ENCODE data around the gene FGD5. TPM values are rescaled to one million over a fixed set of nuclear protein-coding genes. Genes with fewer than 3 reads are reported as not detected.

Gene FGD5
- total RNA-seq, 4 donors from 2014 or later: 3.8 to 10.2 (median 7.6) TPM

DNA sequence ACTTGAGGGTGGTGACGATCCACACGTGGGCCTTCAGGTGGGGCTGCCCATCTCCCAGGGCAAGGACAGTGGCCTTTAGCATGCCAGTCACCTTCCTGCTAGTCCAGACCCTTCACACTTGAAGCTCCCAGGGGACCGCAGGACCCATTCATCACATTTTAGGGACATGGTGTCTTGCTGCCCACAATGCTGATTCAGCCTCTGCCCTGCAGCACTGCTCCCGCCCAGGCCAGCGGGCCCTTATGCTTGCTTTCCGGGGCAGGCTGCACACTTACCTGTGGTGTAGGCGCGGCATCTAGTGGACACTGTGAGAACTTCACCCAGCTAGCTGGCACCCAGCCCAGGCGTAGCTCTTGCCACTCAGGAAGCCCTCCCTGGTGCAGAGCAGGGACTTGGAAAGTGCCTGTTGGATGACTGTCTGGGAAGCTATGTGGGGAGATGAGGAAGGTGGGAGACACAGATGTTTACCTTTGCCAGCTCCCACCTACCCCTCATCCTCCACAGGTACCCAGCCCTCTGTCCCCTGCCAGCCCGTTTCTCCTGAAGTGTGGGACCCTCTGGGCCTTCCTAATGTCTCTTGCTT lies 102.4 kb downstream of the FGD5 start:
- intact Hi-C loops (cut with DNase I; ENCODE audit: low total_unique reads): loop anchor here (5.0 to 10.0 kb wide), 2 partner anchors 129 to 246 kb away; partner anchors contain the start of gene C3orf20
- DNase-seq (ENCODE audit: low spot score in 2 of 2): peak; percentile 88 to 97
- 15 to 41% methylated on average over 3 to 10 of the region's 10 CpGs for WGBS, 2 donors
- no peak overlapping the region for H3K4me3 ChIP-seq (ENCODE audit: low read depth, poor library complexity, severe bottlenecking)
- TF ChIP-seq POLR2A (IDR thresholded peaks at IDR 0.05): no peak
- TF ChIP-seq, protein P1, sequence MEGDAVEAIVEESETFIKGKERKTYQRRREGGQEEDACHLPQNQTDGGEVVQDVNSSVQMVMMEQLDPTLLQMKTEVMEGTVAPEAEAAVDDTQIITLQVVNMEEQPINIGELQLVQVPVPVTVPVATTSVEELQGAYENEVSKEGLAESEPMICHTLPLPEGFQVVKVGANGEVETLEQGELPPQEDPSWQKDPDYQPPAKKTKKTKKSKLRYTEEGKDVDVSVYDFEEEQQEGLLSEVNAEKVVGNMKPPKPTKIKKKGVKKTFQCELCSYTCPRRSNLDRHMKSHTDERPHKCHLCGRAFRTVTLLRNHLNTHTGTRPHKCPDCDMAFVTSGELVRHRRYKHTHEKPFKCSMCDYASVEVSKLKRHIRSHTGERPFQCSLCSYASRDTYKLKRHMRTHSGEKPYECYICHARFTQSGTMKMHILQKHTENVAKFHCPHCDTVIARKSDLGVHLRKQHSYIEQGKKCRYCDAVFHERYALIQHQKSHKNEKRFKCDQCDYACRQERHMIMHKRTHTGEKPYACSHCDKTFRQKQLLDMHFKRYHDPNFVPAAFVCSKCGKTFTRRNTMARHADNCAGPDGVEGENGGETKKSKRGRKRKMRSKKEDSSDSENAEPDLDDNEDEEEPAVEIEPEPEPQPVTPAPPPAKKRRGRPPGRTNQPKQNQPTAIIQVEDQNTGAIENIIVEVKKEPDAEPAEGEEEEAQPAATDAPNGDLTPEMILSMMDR (IDR thresholded peaks at IDR 0.05): peak in 2 of 3 donors; percentile 81 to 99

DNA sequence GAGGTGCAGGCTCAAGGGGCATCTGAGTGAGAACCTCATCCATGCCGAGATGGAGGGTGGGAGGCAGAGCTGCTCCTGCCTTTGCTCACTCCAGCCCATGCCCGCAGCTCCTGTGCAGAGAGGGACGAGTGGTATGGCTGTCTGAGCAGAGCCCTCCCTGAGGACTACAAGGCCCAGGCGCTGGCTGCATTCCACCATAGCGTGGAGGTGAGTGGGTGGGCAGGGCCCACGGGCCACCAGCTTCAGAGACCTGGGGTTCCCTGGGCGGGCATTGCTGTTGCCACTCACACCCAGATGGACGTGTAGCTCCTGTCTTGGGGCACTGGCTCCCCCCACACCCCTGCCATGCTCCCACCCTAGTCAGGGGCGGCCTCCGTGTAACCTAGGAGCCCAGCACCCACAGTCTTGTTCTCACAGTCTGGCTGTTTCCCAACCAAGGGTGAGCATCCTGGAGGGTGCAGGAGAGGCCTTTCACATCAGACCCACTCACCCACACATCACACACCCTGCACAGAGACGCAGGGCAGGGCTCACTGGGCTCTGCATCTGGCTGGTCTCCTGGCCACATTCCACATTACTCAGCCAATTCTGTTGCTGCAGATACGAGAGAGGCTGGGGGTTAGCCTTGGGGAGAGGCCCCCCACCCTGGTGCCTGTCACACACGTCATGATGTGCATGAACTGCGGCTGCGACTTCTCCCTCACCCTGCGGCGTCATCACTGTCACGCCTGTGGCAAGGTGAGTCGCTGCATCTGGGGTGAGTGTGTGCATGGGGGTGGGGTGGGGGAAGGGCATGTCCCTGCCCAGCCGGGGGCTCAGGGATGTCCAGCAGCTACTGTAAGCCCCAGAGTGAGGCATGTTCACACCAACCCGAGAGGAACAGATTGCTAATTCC lies 103.3 kb downstream of the FGD5 start:
- WGBS, 2 donors: 82 to 85% methylated on average over 19 of the region's 21 CpGs
- no peak overlapping the region for H3K4me3 ChIP-seq (ENCODE audit: low read depth, poor library complexity, severe bottlenecking)
- no peak for DNase-seq (ENCODE audit: low spot score in 2 of 2)
- TF ChIP-seq POLR2A (IDR thresholded peaks at IDR 0.05): no peak
- TF ChIP-seq, protein P1 (IDR thresholded peaks at IDR 0.05): no peak
- intact Hi-C loops (cut with DNase I; ENCODE audit: low total_unique reads): loop anchor here (5.0 to 10.0 kb wide), 2 partner anchors 130 to 247 kb away; partner anchors contain the start of gene C3orf20

DNA sequence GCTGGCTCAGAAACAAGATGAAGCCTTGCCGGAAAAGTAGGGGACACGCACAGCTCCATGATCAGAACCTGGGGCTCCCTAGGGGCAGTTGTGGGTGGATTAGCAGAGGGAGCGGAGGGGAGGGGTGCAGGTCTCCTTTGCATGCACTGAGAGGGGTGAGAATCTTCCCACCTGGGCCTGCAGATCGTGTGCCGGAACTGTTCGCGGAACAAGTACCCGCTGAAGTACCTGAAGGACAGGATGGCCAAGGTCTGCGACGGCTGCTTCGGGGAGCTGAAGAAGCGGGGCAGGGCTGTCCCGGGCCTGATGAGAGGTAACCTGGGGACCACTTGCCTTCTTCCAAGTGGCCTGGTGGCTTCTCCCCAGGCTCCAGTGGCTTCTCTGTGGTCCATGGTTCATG lies 104.1 kb downstream of the FGD5 start:
- WGBS, 2 donors: 92 to 95% methylated on average over 13 of the region's 13 CpGs
- no peak for DNase-seq (ENCODE audit: low spot score in 2 of 2)
- TF ChIP-seq, protein P1 (IDR thresholded peaks at IDR 0.05): no peak
- no peak for TF ChIP-seq POLR2A (IDR thresholded peaks at IDR 0.05)
- intact Hi-C loops (cut with DNase I; ENCODE audit: low total_unique reads): loop anchor here (5.0 to 10.0 kb wide), 2 partner anchors 131 to 248 kb away; partner anchors contain the start of gene C3orf20
- H3K4me3 ChIP-seq (ENCODE audit: low read depth, poor library complexity, severe bottlenecking): no peak overlapping the region

DNA sequence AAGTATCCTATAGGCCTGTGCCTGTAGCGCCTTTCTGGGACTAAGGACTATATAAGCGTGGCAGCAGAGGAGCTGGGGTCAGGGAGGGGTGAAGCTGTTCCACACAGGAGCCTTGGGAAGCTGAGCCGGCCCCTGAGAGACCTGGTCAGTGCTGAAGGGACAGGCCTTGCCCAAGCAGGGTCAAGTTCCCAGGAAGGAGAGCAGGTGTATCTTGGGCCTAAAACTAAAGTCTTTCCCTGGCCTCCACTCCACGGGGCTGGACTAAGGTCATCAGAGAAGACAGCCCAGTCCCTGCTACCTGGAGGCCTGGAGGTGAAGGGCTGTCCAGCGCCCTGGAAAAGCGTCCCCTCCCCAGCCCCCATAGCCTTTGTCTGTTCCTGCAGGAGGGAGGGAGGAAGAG lies 104.7 kb downstream of the FGD5 start:
- WGBS, 2 donors: 81 to 87% methylated on average over 6 of the region's 6 CpGs
- no peak for DNase-seq (ENCODE audit: low spot score in 2 of 2)
- TF ChIP-seq POLR2A (IDR thresholded peaks at IDR 0.05): no peak
- TF ChIP-seq, protein P1 (IDR thresholded peaks at IDR 0.05): no peak

DNA sequence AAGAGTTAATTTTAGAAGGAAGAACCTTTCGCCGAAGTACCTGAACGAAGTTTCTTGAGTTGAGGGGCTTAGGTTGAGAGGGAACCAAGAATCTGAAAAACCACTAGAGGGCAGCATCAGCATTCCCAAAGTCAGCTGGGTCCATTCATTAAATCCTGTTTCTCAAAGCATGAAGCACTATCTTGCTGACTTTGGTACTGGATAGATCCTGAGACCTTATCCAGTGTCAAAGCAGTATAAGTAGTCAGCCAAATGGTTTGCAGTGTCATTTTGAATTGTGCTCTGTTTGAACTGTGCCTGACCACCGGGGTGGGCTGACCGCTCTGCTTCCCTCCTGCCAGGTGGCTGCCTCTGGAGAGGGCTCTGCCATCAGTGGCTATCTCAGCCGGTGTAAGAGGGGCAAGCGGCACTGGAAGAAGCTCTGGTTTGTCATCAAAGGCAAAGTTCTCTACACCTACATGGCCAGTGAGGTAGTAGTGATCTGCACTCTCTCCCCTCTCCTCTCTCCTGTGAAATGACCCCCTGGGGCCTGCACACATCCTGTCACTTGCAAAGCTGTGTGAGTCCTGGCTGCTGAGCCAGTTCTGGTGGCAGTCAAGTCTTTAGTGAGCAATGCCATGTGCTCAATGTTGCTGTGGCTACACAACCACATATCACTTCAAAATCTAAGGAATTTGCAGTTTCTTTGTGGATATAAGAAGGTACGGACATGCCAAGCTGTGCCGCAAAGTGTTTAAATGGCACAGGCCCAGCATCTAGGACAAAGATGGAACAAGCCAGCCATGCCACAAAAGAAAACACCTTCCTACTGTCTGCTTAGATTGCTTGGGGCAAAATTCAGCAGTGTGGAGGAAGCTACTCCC lies 107.2 kb downstream of the FGD5 start:
- no peak overlapping the region for H3K4me3 ChIP-seq (ENCODE audit: low read depth, poor library complexity, severe bottlenecking)
- TF ChIP-seq, protein P1 (IDR thresholded peaks at IDR 0.05): peak in 1 of 3 donors; percentile 24
- no peak for TF ChIP-seq POLR2A (IDR thresholded peaks at IDR 0.05)
- WGBS, 2 donors: 69 to 71% methylated on average over 9 of the region's 9 CpGs
- DNase-seq (ENCODE audit: low spot score in 2 of 2): no peak
- intact Hi-C loops (cut with DNase I; ENCODE audit: low total_unique reads): loop anchor here (10.0 kb wide), 1 partner anchor 251 kb away; the partner anchor contains the start of gene C3orf20

More for the DNA sequence above, 104.7 kb downstream of the FGD5 start:
- H3K4me3 ChIP-seq (ENCODE audit: low read depth, poor library complexity, severe bottlenecking): no peak overlapping the region
- intact Hi-C loops (cut with DNase I; ENCODE audit: low total_unique reads): loop anchor here (5.0 to 10.0 kb wide), 2 partner anchors 131 to 249 kb away; partner anchors contain the start of gene C3orf20
